ENCODE data around the gene PGAP3. TPM values are rescaled to one million over a fixed set of nuclear protein-coding genes. Genes with fewer than 3 reads are reported as not detected.

The PGAP3 gene
- polyA plus RNA-seq, 1 experiment: 9.6 TPM

DNA sequence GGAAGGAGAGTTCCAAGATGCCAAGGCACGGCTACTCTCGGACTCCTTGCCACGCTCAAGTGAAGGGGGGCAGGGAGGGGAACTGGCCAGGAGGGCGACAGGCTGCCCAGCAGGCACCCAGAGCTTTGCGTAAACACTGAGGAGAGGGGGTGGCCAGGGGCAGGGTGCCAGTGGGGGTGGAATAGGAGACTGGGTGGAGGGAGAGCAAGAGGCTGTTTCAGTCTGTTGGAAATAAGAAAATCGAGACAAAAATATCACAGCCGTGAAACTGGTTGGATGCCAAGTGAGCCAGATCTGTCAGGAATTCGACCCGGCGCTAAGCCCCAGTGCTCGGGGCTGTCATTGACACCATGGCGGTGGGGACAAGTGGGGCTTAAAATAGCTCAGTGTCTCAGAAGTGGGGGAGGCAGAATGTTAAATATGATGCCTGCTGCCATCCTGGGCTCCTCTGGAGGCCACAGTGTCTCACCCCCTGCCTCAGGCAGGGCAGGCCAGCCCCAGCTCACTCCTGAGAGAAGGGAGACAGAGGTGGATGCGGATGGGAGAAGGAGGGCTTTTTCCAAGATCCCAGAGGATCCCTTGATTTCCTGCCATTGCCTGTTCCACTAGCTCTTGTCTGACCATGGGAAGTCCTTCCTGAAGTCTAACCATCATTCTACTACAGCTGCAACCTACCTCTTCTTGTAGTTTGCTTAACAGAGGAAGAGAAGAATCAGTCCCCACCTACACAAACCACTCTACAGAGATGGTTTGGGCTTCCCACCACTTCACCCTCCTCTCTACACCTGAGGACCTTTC lies 10.1 kb downstream of the PGAP3 start:
- Histone ChIP-seq H3K9me3 (ENCODE audit: control insufficient read depth, insufficient read depth, low read length) (no peaks in the 10 kb centered on the region), H3K27me3 (ENCODE audit: control insufficient read depth, insufficient read depth, low read length) (no peaks in the 10 kb centered on the region), H3K4me3 (ENCODE audit: low read depth, low read length) (no peak overlapping the region), H3K27ac (ENCODE audit: low read depth, low read length) (no peak overlapping the region)
- no peak for DNase-seq (ENCODE audit: low read depth, low spot score)
- TF ChIP-seq, protein P1, sequence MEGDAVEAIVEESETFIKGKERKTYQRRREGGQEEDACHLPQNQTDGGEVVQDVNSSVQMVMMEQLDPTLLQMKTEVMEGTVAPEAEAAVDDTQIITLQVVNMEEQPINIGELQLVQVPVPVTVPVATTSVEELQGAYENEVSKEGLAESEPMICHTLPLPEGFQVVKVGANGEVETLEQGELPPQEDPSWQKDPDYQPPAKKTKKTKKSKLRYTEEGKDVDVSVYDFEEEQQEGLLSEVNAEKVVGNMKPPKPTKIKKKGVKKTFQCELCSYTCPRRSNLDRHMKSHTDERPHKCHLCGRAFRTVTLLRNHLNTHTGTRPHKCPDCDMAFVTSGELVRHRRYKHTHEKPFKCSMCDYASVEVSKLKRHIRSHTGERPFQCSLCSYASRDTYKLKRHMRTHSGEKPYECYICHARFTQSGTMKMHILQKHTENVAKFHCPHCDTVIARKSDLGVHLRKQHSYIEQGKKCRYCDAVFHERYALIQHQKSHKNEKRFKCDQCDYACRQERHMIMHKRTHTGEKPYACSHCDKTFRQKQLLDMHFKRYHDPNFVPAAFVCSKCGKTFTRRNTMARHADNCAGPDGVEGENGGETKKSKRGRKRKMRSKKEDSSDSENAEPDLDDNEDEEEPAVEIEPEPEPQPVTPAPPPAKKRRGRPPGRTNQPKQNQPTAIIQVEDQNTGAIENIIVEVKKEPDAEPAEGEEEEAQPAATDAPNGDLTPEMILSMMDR (IDR thresholded peaks at IDR 0.05; ENCODE audit: low read depth, low read length): no peak
- ChIA-PET CTCF (interaction anchor here (0.7 to 2.4 kb wide), 5 partner anchors 9 to 56 kb away, joined by 3 to 9 read pairs (median 6); no protein-coding TSS in a partner anchor), POLR2A (interaction anchor here (0.7 kb wide), 1 partner anchor 22 kb away, joined by 3 read pairs; the partner anchor contains the start of gene ERBB2)

DNA sequence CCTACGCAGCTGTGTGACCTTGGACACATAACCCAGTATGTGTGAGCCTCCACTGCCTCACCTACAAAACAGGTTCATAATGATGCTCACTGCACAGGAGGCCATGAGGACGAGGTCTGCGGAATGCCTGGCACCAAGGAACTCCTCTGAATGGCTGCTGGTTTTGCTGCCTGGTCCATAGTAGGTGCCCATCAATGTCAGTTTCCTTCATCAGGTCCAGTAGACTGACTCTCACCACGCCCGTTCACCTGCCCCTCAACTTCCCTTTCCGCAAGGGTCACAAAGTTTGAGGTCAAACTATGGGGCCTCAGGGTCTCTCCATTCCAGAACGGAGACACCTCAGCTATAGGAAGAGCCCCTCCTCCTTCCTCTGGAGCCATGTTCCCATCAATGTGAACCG lies 10.8 kb downstream of the PGAP3 start:
- DNase-seq (ENCODE audit: low read depth, low spot score): no peak
- no peaks in the 10 kb centered on the region for H3K27me3 ChIP-seq (ENCODE audit: control insufficient read depth, insufficient read depth, low read length)
- H3K9me3 ChIP-seq (ENCODE audit: control insufficient read depth, insufficient read depth, low read length): no peaks in the 10 kb centered on the region
- TF ChIP-seq, protein P1 (IDR thresholded peaks at IDR 0.05; ENCODE audit: low read depth, low read length): no peak
- CTCF ChIA-PET: interaction anchor here (1.1 to 2.4 kb wide), 4 partner anchors 8 to 55 kb away, joined by 4 to 9 read pairs (median 7); no protein-coding TSS in a partner anchor
- POLR2A ChIA-PET: interaction anchor here (0.6 to 0.7 kb wide), 2 partner anchors 23 to 940 kb away, joined by 3 read pairs; partner anchors contain the start of gene ERBB2
- no peak overlapping the region for H3K4me3 ChIP-seq (ENCODE audit: low read depth, low read length)
- no peak overlapping the region for H3K27ac ChIP-seq (ENCODE audit: low read depth, low read length)

DNA sequence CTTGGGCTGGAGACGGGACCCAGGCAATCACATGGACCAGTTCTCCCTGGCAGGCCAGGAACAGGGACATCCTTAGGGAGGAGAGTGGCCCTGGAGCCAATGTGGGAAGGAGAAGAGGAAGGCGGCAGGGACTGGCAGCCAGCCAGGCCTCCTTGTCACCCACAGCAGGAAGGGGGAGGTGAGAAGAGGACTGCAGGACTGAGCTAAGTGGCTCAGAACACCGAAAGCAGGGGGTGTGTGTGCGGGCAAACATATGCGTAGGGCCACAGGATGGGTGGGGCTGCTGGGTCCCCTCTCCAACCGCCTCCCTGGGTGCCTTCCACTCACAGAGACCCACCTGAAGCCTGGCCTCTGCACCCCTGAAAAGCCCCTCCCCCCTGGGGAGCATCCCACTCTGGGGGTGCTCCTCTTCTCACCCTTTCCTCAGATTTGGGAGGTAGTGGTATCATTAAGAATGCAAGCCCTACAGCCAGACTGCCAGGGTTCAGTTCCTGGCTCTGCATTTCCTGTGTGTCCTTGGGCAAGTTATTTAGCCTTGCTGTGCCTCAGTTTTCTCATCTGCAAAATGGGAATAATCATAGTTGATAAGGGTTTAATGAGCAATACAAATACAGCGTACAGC lies 11.5 kb downstream of the PGAP3 start:
- TF ChIP-seq, protein P1 (IDR thresholded peaks at IDR 0.05; ENCODE audit: low read depth, low read length): no peak
- ChIA-PET POLR2A (no interaction called here), CTCF (interaction anchor here (2.0 to 2.4 kb wide), 2 partner anchors 22 to 55 kb away, joined by 6 to 9 read pairs; no protein-coding TSS in a partner anchor)
- Histone ChIP-seq H3K4me3 (ENCODE audit: low read depth, low read length) (no peak overlapping the region), H3K9me3 (ENCODE audit: control insufficient read depth, insufficient read depth, low read length) (no peaks in the 10 kb centered on the region), H3K27ac (ENCODE audit: low read depth, low read length) (no peak overlapping the region), H3K27me3 (ENCODE audit: control insufficient read depth, insufficient read depth, low read length) (peaks cover 4% of the 10 kb centered on the region)
- no peak for DNase-seq (ENCODE audit: low read depth, low spot score)

DNA sequence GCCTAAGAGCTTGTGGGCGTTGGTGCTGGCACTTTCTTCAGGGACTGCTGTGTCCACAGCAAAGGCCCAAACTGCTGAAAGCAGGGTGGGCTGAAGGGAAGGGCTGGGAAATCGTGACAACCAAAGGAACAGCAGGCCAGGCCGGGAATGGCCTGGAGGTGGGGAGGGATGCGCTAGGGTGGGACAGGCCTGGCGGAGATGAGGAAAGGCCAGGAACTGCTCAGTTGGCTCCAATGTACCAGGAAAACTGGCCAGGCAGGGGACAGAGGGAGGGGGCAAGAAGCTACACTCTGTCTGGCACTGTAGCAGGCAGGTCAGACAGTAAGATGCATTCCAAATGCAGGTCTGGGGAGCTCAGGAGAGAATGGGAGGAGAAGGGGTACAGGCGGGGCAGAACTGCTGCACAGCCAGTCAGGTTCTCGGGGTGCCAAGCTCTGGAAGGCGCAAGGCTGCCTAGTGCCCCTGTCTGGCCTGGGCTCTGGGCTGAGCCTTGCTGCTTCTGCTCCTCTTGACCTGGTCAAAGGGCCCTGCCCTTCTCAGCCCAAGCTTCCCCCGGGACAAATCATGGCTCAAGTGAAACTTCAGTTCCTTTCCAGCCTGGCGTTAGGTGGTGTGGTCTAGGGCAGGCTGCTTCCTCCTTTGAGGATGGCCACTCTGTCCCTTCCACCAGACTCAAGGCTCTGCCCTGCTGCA lies 12.3 kb downstream of the PGAP3 start:
- Histone ChIP-seq H3K27ac (ENCODE audit: low read depth, low read length) (no peak overlapping the region), H3K27me3 (ENCODE audit: control insufficient read depth, insufficient read depth, low read length) (peaks cover 11% of the 10 kb centered on the region), H3K9me3 (ENCODE audit: control insufficient read depth, insufficient read depth, low read length) (no peaks in the 10 kb centered on the region), H3K4me3 (ENCODE audit: low read depth, low read length) (no peak overlapping the region)
- POLR2A ChIA-PET: no interaction called here
- TF ChIP-seq, protein P1 (IDR thresholded peaks at IDR 0.05; ENCODE audit: low read depth, low read length): no peak
- CTCF ChIA-PET: interaction anchor here (2.0 kb wide), 1 partner anchor 54 kb away, joined by 9 read pairs; no protein-coding TSS in a partner anchor
- no peak for DNase-seq (ENCODE audit: low read depth, low spot score)
